Spleen (tissue), 11 donors: ENCODE measurements around the gene NUDT5. TPM values are rescaled to one million over a fixed set of nuclear protein-coding genes. Genes with fewer than 3 reads are reported as not detected.
"Not testable (repeated sequence)": the region's sequence is repeated elsewhere in the genome, so short reads cannot be mapped to it uniquely, and the experiment has no call there.

ENCODE experiments used
- DNase-seq: peaks from one replicate; pipeline ENCODE4 v3.0.0-alpha.2; 2020
- H3K27ac ChIP-seq, 8 donors: fragments of 200-600 bp; sonication (generic) in 7 of 8; 1 replicate in 4 of 8; 2 replicates in 4 of 8; pipeline versions ENCODE4 v1.5.0 to v1.8.0; 2016 to 2021; ENCODE audit warnings: inconsistent platforms in 4 of 8, mild to moderate bottlenecking in 4 of 8, moderate library complexity in 1 of 8
- H3K27me3 ChIP-seq, 7 donors: fragments of 200-600 bp; sonication (generic) in 6 of 7; replicated peaks in 1 of 7; 1 replicate in 4 of 7; 2 replicates in 3 of 7; pipeline versions ENCODE4 v1.5.0 to v1.8.0; 2016 to 2021; ENCODE audit warnings: inconsistent platforms in 3 of 7, mild to moderate bottlenecking in 1 of 7
- H3K36me3 ChIP-seq, 6 donors: fragments of 200-600 bp; sonication (generic) in 5 of 6; 1 replicate in 4 of 6; 2 replicates in 2 of 6; pipeline versions ENCODE4 v1.5.0 to v1.8.0; 2016 to 2021; ENCODE audit warnings: inconsistent platforms in 2 of 6
- H3K4me1 ChIP-seq, 6 donors: fragments of 200-600 bp; sonication (generic) in 5 of 6; 1 replicate in 3 of 6; 2 replicates in 3 of 6; pipeline versions ENCODE4 v1.5.0 to v1.8.0; 2016 to 2021; ENCODE audit warnings: inconsistent platforms in 3 of 6
- H3K4me3 ChIP-seq, 8 donors: fragments of 200-600 bp; sonication (generic) in 7 of 8; 1 replicate in 4 of 8; 2 replicates in 4 of 8; pipeline versions ENCODE4 v1.5.0 to v1.8.0; 2016 to 2021; ENCODE audit warnings: inconsistent platforms in 4 of 8, mild to moderate bottlenecking in 4 of 8, moderate library complexity in 2 of 8
- H3K9me3 ChIP-seq, 8 donors: fragments of 200-600 bp; sonication (generic) in 7 of 8; 1 replicate in 4 of 8; 2 replicates in 4 of 8; pipeline versions ENCODE4 v1.5.0 to v1.8.0; 2016 to 2021; ENCODE audit warnings: inconsistent platforms in 4 of 8
- POLR2A ChIP-seq, 3 donors: fragments of 450-650 bp; IDR thresholded peaks; one replicate each; pipeline ENCODE4 v1.5.1; 2017; ENCODE audit warnings: antibody characterized with exemption in 3 of 3, mild to moderate bottlenecking in 1 of 3
- POLR2AphosphoS5 ChIP-seq, 3 donors: sonication (generic); formaldehyde crosslinking; IDR thresholded peaks; one replicate each; pipeline ENCODE4 v1.5.1; 2017; ENCODE audit warnings: antibody characterized with exemption in 3 of 3
- WGBS, 5 donors: extraction: QIAGEN DNeasy Blood & Tissue Kit in 3 of 5; methylation state at CpG; one replicate each; pipeline versions ENCODE4 v1.1.5 to v1.1.7; 2013 to 2018; 5-methylcytosine and 5-hydroxymethylcytosine counted together
- intact Hi-C: fragments of 100-400 bp; cut with DNase I; formaldehyde crosslinking; loops from one replicate; pipeline ENCODE4 v1.15.0; 2023; ENCODE audit warnings: low total_unique reads
- polyA plus RNA-seq, 3 donors: library from polyadenylated mRNA; stranded (reverse); fragments of 200-250 nt; gene quantifications; one replicate each; pipeline ENCODE4 v1.2.1, GENCODE V29; 2013
- total RNA-seq, 7 donors: library from RNA; depleted of rRNA in 3 of 7; stranded (reverse); fragments of >200 nt in 3 of 7; fragmentation: NEBNext Ultra II Directional in 4 of 7; extraction: Animal tissue kit (Norgen Biotek cat#: 25700) in 4 of 7; gene quantifications; one replicate each; pipeline versions ENCODE4 v1.1.0 to v1.2.1, GENCODE V29; 2016 to 2021
- TF ChIP-seq, protein P1 (sequence below), 11 experiments: fragments of 200-600 bp in 7 of 11; fragments of 450-650 bp in 4 of 11; sonication (generic) in 4 of 11; IDR thresholded peaks in 8 of 11; conservative IDR thresholded peaks in 3 of 11; 1 replicate in 7 of 11; 2 replicates in 4 of 11; pipeline versions ENCODE4 v1.4.0 to v1.8.0; 2016 to 2021; ENCODE audit warnings: antibody characterized with exemption in 11 of 11, inconsistent platforms in 4 of 11, mild to moderate bottlenecking in 1 of 11
- donor health status: healthy with polysubstance abuse.
- donor health status: DM: no; HTN: no; CAD: no; lungs with moderate emphysema.
- donor health status: DM: no; HTN: no; CAD: no.
- donor health status: Bipolar disorder and iron deficiency.
- donor health status: healthy.
- donor health status: DM: no; HTN: no; CAD: no.
- donor health status: DM: yes; HTN: yes; CAD: no.

Gene NUDT5
- total and polyA plus RNA-seq, 10 donors, result 32.5 to 63.4 (median 41.4) TPM

- H3K4me3 ChIP-seq, result no peak overlapping the region
- intact Hi-C loops, result no loop called here
- no peaks in the 10 kb centered on the region for H3K9me3 ChIP-seq
- no peak for DNase-seq
- peaks cover 8 to 74% (median 55%) of the 10 kb centered on the region in 6 donors for H3K36me3 ChIP-seq
- no peak overlapping the region for H3K27ac ChIP-seq
- H3K4me1 ChIP-seq, result peaks cover 9 to 37% (median 31%) of the 10 kb centered on the region in 6 donors
- H3K27me3 ChIP-seq, result no peaks in the 10 kb centered on the region
- TF ChIP-seq, protein P1, sequence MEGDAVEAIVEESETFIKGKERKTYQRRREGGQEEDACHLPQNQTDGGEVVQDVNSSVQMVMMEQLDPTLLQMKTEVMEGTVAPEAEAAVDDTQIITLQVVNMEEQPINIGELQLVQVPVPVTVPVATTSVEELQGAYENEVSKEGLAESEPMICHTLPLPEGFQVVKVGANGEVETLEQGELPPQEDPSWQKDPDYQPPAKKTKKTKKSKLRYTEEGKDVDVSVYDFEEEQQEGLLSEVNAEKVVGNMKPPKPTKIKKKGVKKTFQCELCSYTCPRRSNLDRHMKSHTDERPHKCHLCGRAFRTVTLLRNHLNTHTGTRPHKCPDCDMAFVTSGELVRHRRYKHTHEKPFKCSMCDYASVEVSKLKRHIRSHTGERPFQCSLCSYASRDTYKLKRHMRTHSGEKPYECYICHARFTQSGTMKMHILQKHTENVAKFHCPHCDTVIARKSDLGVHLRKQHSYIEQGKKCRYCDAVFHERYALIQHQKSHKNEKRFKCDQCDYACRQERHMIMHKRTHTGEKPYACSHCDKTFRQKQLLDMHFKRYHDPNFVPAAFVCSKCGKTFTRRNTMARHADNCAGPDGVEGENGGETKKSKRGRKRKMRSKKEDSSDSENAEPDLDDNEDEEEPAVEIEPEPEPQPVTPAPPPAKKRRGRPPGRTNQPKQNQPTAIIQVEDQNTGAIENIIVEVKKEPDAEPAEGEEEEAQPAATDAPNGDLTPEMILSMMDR (IDR thresholded peaks at IDR 0.05 in 8 of 11, conservative IDR thresholded peaks at IDR 0.05 in 3 of 11), result no peak
- TF ChIP-seq POLR2AphosphoS5 (IDR thresholded peaks at IDR 0.05) (no peak), POLR2A (IDR thresholded peaks at IDR 0.05) (no peak)
- 85 to 97% (median 90%) methylated on average over 8 of the region's 8 CpGs for WGBS, 5 donors
Observed at GRCh38 chr10:12238821-12239220, 43.1 kb upstream of the NUDT5 start.

DNA sequence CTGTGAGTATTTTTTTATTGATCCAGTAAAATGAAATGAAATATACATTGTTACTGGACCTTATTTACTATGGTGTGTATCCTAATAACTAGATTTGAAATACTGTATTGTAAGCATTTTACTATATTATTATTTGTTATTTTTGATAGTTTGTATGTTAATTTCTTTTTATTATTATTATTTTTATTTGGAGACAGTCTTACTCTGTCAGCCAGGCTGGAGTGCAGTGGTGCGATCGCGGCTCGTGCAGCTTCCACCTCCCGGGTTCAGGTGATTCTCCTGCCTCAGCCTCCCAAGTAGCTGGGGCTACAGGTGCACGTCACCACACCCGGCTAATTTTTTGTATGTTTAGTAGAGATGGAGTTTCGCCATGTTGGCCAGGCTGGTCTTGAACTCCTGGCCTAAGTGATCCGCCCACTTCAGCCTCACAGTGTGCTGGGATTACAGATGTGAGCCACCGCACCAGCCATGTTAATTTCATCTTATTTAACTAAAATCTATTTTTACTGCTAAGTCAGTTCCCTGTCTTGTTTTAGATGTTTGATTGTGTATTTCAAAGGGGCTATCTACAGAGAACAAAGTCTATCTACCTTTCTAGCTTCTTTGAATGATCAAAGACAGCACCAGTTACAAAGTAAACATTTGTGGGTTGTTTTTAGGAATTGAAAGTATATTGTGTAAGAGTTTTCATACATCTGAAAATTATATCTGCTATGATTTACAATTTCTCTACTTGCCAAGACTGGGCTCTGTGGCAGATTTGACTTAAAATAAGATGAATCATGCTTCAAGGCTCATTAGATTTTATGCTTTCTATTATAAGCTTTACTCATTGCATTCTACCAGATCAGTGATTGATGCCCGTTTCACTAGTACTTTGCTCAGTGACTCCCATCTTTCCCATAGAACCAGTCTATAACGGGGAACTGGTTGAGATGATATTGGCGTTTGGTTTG lies 41.9 kb upstream of the NUDT5 start:
- no peak overlapping the region for H3K27ac ChIP-seq
- WGBS, 5 donors, result 92 to 96% (median 93%) methylated on average over 13 of the region's 13 CpGs

DNA sequence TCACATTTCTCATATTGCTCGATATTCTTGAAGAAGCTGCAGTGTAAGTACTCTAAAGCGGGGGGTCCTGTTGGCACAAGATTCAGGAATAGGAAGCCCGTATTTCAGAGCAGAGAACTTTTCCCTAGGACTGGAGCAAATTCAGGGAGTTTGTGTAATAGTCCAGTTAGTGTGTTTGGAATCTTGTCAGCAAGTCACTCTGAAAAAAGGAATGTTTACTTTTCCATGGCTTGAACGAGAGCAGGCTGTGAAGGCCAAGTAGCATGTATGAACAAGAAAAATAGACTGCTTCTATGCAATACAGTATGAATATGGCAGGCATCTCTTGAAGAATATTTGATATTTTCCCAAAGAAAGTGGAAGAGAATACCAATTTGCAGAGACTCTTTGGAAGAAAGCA lies 40.1 kb upstream of the NUDT5 start:
- Histone ChIP-seq H3K4me3 (no peak overlapping the region), H3K36me3 (peaks cover 8 to 100% (median 80%) of the 10 kb centered on the region in 6 donors), H3K27me3 (no peaks in the 10 kb centered on the region), H3K27ac (no peak overlapping the region), H3K4me1 (peaks cover 0 to 7% (median 2%) of the 10 kb centered on the region in 6 donors), H3K9me3 (no peaks in the 10 kb centered on the region)
- TF ChIP-seq, protein P1 (IDR thresholded peaks at IDR 0.05 in 8 of 11, conservative IDR thresholded peaks at IDR 0.05 in 3 of 11), result no peak
- TF ChIP-seq POLR2A (IDR thresholded peaks at IDR 0.05) (no peak), POLR2AphosphoS5 (IDR thresholded peaks at IDR 0.05) (no peak)
- intact Hi-C loops, result no loop called here
- 89 to 95% (median 93%) methylated on average over 4 of the region's 4 CpGs for WGBS, 5 donors
- DNase-seq, result no peak

More for the DNA sequence above, 41.9 kb upstream of the NUDT5 start:
- TF ChIP-seq POLR2AphosphoS5 (IDR thresholded peaks at IDR 0.05), result no peak
- TF ChIP-seq, protein P1 (IDR thresholded peaks at IDR 0.05 in 8 of 11, conservative IDR thresholded peaks at IDR 0.05 in 3 of 11), result no peak
- Histone ChIP-seq H3K9me3 (no peaks in the 10 kb centered on the region), H3K36me3 (peaks cover 8 to 84% (median 63%) of the 10 kb centered on the region in 6 donors), H3K4me1 (peaks cover 1 to 25% (median 19%) of the 10 kb centered on the region in 6 donors), H3K27me3 (no peaks in the 10 kb centered on the region), H3K4me3 (no peak overlapping the region)
- intact Hi-C loops, result no loop called here
- DNase-seq, result no peak

DNA sequence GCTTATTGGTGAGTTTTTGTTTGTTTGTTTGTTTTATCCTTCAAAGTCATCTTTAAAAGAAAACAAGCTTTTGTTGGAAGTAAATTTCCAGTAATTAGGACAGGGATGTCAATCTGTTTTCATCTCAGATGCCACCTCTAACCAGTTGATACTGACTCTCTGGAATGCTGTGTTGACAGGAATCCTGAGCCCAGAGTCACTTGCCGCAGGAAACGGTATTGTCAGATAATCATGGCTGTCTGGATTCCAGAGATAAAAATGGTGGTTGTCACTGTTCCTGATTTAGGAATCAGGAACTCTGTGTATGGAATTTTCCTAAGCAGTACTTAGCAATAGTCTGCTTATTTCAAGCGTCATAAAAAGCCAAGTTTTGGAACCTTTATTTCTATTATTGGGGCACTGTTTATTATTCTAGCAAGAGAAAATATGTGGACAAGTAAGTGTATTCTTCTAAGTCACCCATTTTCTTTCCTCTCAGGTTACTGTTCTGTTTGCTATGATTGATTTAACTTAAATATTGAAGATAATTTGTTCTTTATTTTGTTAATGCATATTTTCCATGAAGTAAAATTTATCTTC lies 39.5 kb upstream of the NUDT5 start:
- intact Hi-C loops, result no loop called here
- Histone ChIP-seq H3K4me3 (no peak overlapping the region), H3K27me3 (no peaks in the 10 kb centered on the region), H3K36me3 (peaks cover 8 to 100% (median 86%) of the 10 kb centered on the region in 6 donors), H3K27ac (no peak overlapping the region), H3K4me1 (peaks cover 0 to 1% (median 0%) of the 10 kb centered on the region in 6 donors), H3K9me3 (no peaks in the 10 kb centered on the region)
- no peak for TF ChIP-seq POLR2A (IDR thresholded peaks at IDR 0.05)
- TF ChIP-seq, protein P1 (IDR thresholded peaks at IDR 0.05 in 8 of 11, conservative IDR thresholded peaks at IDR 0.05 in 3 of 11), result no peak
- TF ChIP-seq POLR2AphosphoS5 (IDR thresholded peaks at IDR 0.05), result no peak
- DNase-seq, result no peak
- WGBS, 5 donors, result 89 to 98% (median 94%) methylated on average over 3 of the region's 3 CpGs

- H3K9me3 ChIP-seq, intact Hi-C loops, H3K27ac ChIP-seq, H3K4me3 ChIP-seq, H3K27me3 ChIP-seq, H3K4me1 ChIP-seq, DNase-seq: not testable (repeated sequence)
- peaks cover 8 to 100% (median 89%) of the 10 kb centered on the region in 6 donors for H3K36me3 ChIP-seq
- WGBS, 5 donors, result 94 to 99% (median 96%) methylated on average over 5 of the region's 5 CpGs
Observed at GRCh38 chr10:12234687-12235086, 39.0 kb upstream of the NUDT5 start.
